Colonic mucosa (tissue), 4 donors: Measurements from ENCODE around the gene MAFF. TPM values are rescaled to one million over a fixed set of nuclear protein-coding genes. Genes with fewer than 3 reads are reported as not detected.

Experiments
- DNase-seq: peaks from one replicate; pipeline ENCODE4 v3.0.0-alpha.2; 2020
- H3K27ac ChIP-seq: fragments of 200-600 bp; one replicate; pipeline ENCODE4 v1.8.0; 2021
- H3K27me3 ChIP-seq: fragments of 200-600 bp; one replicate; pipeline ENCODE4 v1.8.0; 2021
- H3K36me3 ChIP-seq: fragments of 200-600 bp; one replicate; pipeline ENCODE4 v1.8.0; 2021
- H3K4me1 ChIP-seq: fragments of 200-600 bp; one replicate; pipeline ENCODE4 v1.8.0; 2021; ENCODE audit warnings: mild to moderate bottlenecking
- H3K4me3 ChIP-seq: fragments of 200-600 bp; one replicate; pipeline ENCODE4 v1.8.0; 2021
- H3K9ac ChIP-seq, 2 donors: one replicate each; pipeline ENCODE4 v1.7.0; 2013; ENCODE audit warnings: control low read depth in 2 of 2, low read depth in 2 of 2, low read length in 2 of 2
- H3K9me3 ChIP-seq: fragments of 200-600 bp; one replicate; pipeline ENCODE4 v1.8.0; 2021
- CTCF ChIP-seq: fragments of 200-600 bp; IDR thresholded peaks from one replicate; pipeline ENCODE4 v1.8.0; 2022; ENCODE audit warnings: antibody characterized with exemption, mild to moderate bottlenecking
- intact Hi-C: fragments of 100-400 bp; cut with DNase I; formaldehyde crosslinking; loops from one replicate; pipeline ENCODE4 v1.14.1; 2022
- total RNA-seq, 2 donors: library from RNA; stranded (reverse); fragmentation: NEBNext Ultra II Directional in 1 of 2; extraction: Animal tissue kit (Norgen Biotek cat#: 25700) in 1 of 2; gene quantifications; one replicate each; pipeline ENCODE4 v1.2.1, GENCODE V29; 2021
- donor health status: healthy.
- donor health status: DM: no; HTN: no; CAD: no.
- donor health status: DM: no; HTN: no; CAD: no.

The MAFF gene
- total RNA-seq, 2 donors from 2014 or later: 5.2 to 41.7 TPM

GRCh38 chr22:38163844-38164550 is 37.8 kb upstream of the MAFF start:
- Histone ChIP-seq H3K4me3 (no peak overlapping the region), H3K4me1 (no peaks in the 10 kb centered on the region), H3K9me3 (no peaks in the 10 kb centered on the region), H3K27me3 (no peaks in the 10 kb centered on the region), H3K9ac (peak overlapping the region in 1 of 2 donors; percentile 31), H3K27ac (no peak overlapping the region), H3K36me3 (no peaks in the 10 kb centered on the region)
- no peak for TF ChIP-seq CTCF
- intact Hi-C loops: no loop called here
- no peak for DNase-seq

GRCh38 chr22:38164551-38164918 is 37.3 kb upstream of the MAFF start:
- Histone ChIP-seq H3K9ac (peak overlapping the region in 1 of 2 donors; percentile 31), H3K4me1 (no peaks in the 10 kb centered on the region), H3K36me3 (no peaks in the 10 kb centered on the region), H3K9me3 (no peaks in the 10 kb centered on the region), H3K4me3 (no peak overlapping the region), H3K27me3 (no peaks in the 10 kb centered on the region), H3K27ac (no peak overlapping the region)
- no peak for TF ChIP-seq CTCF
- intact Hi-C loops: no loop called here
- DNase-seq: no peak

- Histone ChIP-seq H3K27ac (no peak overlapping the region), H3K27me3 (no peaks in the 10 kb centered on the region), H3K9ac (no peak overlapping the region), H3K4me3 (no peak overlapping the region), H3K9me3 (no peaks in the 10 kb centered on the region), H3K4me1 (no peaks in the 10 kb centered on the region), H3K36me3 (no peaks in the 10 kb centered on the region)
- intact Hi-C loops: no loop called here
- no peak for TF ChIP-seq CTCF
- no peak for DNase-seq
Measured at GRCh38 chr22:38165922-38166593, 35.7 kb upstream of the MAFF start.

- no peak for TF ChIP-seq CTCF
- no peak overlapping the region for H3K27ac ChIP-seq
- H3K9me3 ChIP-seq: no peaks in the 10 kb centered on the region
- H3K27me3 ChIP-seq: no peaks in the 10 kb centered on the region
- H3K36me3 ChIP-seq: no peaks in the 10 kb centered on the region
- H3K4me3 ChIP-seq: no peak overlapping the region
- H3K9ac ChIP-seq: no peak overlapping the region
- intact Hi-C loops: no loop called here
- no peaks in the 10 kb centered on the region for H3K4me1 ChIP-seq
- DNase-seq: no peak
Measured at GRCh38 chr22:38167988-38168407, 33.8 kb upstream of the MAFF start.

GRCh38 chr22:38169116-38169515 is 32.7 kb upstream of the MAFF start:
- Histone ChIP-seq H3K4me1 (no peaks in the 10 kb centered on the region), H3K27me3 (no peaks in the 10 kb centered on the region), H3K27ac (no peak overlapping the region), H3K9me3 (no peaks in the 10 kb centered on the region), H3K9ac (no peak overlapping the region), H3K4me3 (no peak overlapping the region), H3K36me3 (no peaks in the 10 kb centered on the region)
- DNase-seq: no peak
- no peak for TF ChIP-seq CTCF
- intact Hi-C loops: no loop called here
